Measurements from ENCODE around the gene PI4K2A.
"Not testable (repeated sequence)": the region's sequence is repeated elsewhere in the genome, so short reads cannot be mapped to it uniquely, and the experiment has no call there.

Gene PI4K2A

GRCh38 chr10:97632949-97633884, 7.3 kb upstream of the PI4K2A start, which contains the start of gene MORN4:
TSS of gene MORN4 (minus strand) at chr10:97633500. CDS start at chr10:97619653, 13,847 bp downstream.
- peak; percentile 94 to 95 for DNase-seq

- DNase-seq, result peak; percentile 14 to 32
Measured at GRCh38 chr10:97633921-97634320, 6.5 kb upstream of the PI4K2A start.

- no peak for DNase-seq
Measured at GRCh38 chr10:97635577-97635976, 4.9 kb upstream of the PI4K2A start.

- DNase-seq, result not testable (repeated sequence)
Measured at GRCh38 chr10:97639090-97639489, 1.4 kb upstream of the PI4K2A start.

GRCh38 chr10:97640868-97641811, 669 bp downstream of the PI4K2A start:
- DNase-seq, result peak; percentile 21 to 33

GRCh38 chr10:97642471-97643159, 2.1 kb downstream of the PI4K2A start:
- DNase-seq, result not testable (repeated sequence)

- no peak for DNase-seq
Measured at GRCh38 chr10:97643441-97643985, 3.0 kb downstream of the PI4K2A start.

GRCh38 chr10:97644936-97645335, 4.5 kb downstream of the PI4K2A start:
- no peak for DNase-seq

- no peak for DNase-seq
Measured at GRCh38 chr10:97647556-97647955, 7.1 kb downstream of the PI4K2A start.

GRCh38 chr10:97648562-97649404, 8.3 kb downstream of the PI4K2A start:
- peak; percentile 66 to 69 for DNase-seq

GRCh38 chr10:97649405-97649750, 8.9 kb downstream of the PI4K2A start:
- not testable (repeated sequence) for DNase-seq

GRCh38 chr10:97650726-97651125, 10.3 kb downstream of the PI4K2A start:
- no peak for DNase-seq

GRCh38 chr10:97651773-97652172, 11.3 kb downstream of the PI4K2A start:
- no peak for DNase-seq

- no peak for DNase-seq
Measured at GRCh38 chr10:97656777-97657176, 16.3 kb downstream of the PI4K2A start.

- DNase-seq, result no peak
Measured at GRCh38 chr10:97659589-97659988, 19.1 kb downstream of the PI4K2A start.

- no peak for DNase-seq
Measured at GRCh38 chr10:97664282-97664850, 23.9 kb downstream of the PI4K2A start.

- DNase-seq, result no peak
Measured at GRCh38 chr10:97666992-97667391, 26.5 kb downstream of the PI4K2A start.

GRCh38 chr10:97667463-97667862, 27.0 kb downstream of the PI4K2A start:
- no peak for DNase-seq

- DNase-seq, result no peak
Measured at GRCh38 chr10:97669571-97669970, 29.1 kb downstream of the PI4K2A start.

GRCh38 chr10:97673736-97674525, 33.5 kb downstream of the PI4K2A start:
- DNase-seq, result no peak

All from CD4-positive, alpha-beta T cell treated with Interleukin-4 for 1 hour (primary cell).